ENCODE measurements around the gene NR6A1.
"Not testable (repeated sequence)": the region's sequence is repeated elsewhere in the genome, so short reads cannot be mapped to it uniquely, and the experiment has no call there.

Gene NR6A1

DNA sequence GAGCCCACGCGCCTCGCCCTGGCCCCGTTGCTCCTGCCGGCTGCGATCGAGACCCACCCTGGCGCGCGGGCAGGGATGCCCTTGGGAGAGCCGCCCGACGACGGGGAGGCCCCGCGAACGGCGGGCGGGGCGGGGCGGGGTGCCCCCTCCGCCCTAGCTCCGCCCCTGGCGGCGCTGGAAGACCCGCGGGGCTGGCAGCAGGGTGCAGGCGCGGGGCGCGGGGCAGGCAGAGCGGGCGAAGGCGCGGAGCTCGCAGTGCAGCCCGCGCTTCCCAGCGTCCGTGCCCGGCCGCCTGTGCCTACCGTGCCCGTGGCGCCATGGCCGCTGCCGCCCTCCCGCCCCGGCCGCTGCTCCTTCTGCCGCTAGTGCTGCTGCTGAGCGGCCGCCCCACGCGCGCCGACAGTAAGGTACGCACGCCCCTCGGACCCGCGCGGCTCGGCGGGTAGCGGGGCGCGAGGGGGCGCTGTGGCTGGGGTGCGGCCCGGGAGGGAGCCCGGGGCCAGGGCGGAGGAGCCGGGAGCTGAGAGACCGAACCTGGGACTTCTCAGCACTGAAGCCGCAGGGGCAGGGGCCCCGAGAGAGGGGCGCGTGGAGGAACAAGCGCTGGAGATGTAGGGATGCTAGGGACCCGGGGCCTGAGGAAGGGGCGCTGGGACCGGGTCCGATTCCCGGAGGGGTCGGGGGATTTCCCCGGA is 6.0 kb upstream of the NR6A1 start, which contains the start of gene OLFML2A:
TSS of gene OLFML2A (plus strand) at position 180 of the 695 bp plus-strand sequence. CDS start at position 318, 138 bp downstream.
- DNase-seq (ENCODE audit: low spot score) = peak; percentile 77

- DNase-seq (ENCODE audit: low spot score) = no peak
Observed at GRCh38 chr9:124776618-124776953, 5.5 kb upstream of the NR6A1 start.

DNA sequence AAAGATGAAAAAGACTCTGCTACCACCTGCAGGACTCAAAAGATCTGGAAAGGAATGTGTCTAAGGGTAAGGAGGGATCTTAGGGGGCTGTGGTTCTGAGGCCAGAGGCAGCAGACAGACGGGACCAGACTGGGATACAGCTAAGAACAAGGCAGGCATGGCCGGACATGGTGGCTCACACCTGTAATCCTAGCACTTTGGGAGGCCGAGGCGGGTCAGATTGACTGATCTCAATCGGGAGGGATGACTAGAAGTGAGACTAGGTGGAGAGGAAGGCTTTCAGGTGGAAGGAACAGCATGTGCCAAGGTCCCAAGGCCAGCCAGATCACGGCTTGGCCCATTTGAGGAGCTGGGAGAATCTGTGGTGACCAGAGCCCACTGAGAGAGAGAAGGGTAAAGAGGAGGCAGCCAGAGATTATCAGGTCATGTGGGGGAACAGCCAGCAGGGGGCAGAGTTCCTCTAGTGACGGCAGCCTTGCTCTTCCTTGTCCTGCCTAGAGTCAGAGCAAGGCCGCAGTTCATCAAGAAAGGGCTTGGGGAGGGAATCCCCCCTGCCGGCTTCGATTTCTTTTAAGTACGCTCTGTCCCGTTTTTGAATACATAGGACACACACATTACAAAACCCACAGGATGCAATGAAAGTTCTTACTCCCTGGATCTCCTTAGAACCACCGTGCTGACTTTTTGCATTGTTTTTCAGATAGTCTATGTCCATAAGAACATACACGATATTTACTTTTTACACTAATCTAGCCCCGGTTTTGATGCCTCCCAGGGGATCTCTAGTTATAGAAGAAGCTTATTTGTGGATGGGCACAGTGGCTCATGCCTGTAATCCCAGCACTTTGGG is 3.2 kb upstream of the NR6A1 start:
- DNase-seq (ENCODE audit: low spot score) = peak; percentile 93

DNA sequence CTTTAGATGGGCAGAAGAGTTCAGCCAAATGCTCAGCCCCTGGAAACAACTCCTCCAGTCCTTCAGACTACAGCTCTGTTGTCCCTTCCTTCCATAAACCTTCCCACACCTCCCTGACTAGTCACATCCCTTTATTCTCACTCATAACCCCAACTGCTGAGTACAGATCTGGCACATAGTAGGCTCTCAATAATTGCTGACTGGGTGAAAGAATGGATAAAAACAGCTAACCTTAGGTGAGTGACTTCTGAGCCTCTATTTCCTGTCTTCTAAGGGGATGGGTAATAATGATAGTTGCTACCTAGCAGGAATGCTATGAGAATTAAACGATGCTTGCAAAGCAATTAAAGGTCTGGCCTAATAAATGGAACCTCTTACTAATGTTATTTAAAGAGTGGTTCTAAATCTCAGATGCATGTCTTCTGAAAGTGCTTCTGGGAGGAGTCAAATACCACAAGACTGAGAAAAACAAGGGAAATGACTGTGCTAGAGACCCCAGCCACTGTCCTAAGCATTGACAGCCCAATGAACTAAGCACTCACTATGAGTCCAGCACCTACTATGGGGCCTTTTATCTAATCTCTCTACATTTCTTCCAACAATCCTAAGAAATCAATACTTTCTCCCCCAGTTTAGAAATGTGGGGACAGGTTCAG is 2.5 kb upstream of the NR6A1 start:
- DNase-seq (ENCODE audit: low spot score) = no peak

GRCh38 chr9:124772877-124773276 is 1.8 kb upstream of the NR6A1 start:
- not testable (repeated sequence) for DNase-seq (ENCODE audit: low spot score)

GRCh38 chr9:124771867-124772679 is 962 bp upstream of the NR6A1 start:
- peak; percentile 85 for DNase-seq (ENCODE audit: low spot score)

GRCh38 chr9:124770359-124771020 is 621 bp downstream of the NR6A1 start:
- DNase-seq (ENCODE audit: low spot score) = peak; percentile 65

- peak; percentile 59 for DNase-seq (ENCODE audit: low spot score)
Observed at GRCh38 chr9:124769549-124770358, 1.4 kb downstream of the NR6A1 start.

- DNase-seq (ENCODE audit: low spot score) = no peak
Observed at GRCh38 chr9:124768750-124769548, 2.2 kb downstream of the NR6A1 start.

DNA sequence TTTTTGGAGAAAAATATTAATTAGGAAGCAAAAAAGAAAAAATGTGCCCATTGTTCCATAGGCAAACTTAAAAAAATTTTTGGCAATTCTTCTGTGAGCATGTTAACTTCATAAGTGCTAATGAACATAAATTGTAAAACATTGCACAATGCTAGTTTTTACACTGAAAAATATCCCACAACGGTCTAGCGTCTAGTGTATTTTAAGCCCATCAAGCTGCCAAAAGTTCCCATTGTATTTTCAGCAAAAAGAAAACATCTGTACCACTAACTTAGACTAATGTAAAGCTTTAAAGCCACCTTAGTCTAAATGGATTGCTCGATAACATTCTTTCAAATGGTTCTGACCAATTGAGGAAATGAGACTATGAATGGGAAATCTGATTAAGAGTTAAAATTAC is 2.8 kb downstream of the NR6A1 start:
- DNase-seq (ENCODE audit: low spot score) = no peak

DNA sequence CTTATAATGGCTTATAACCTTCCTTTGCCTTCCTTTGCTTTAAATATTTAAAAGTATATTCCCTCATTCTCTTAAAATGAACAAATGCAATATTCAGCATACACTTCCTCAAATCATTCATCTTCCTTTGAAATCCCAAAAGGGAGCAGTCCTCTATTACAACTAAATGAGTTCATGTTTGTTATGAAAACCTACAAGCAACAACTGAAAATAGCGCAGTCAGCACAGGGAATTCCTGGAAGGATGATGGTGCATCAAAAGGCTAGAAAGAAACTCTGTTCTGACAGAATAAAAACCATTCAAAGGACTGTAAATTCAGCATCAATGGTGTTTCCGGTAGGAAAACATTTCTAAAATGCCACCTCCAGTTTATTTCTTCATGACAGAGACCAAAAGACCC is 3.3 kb downstream of the NR6A1 start:
- DNase-seq (ENCODE audit: low spot score) = no peak

DNA sequence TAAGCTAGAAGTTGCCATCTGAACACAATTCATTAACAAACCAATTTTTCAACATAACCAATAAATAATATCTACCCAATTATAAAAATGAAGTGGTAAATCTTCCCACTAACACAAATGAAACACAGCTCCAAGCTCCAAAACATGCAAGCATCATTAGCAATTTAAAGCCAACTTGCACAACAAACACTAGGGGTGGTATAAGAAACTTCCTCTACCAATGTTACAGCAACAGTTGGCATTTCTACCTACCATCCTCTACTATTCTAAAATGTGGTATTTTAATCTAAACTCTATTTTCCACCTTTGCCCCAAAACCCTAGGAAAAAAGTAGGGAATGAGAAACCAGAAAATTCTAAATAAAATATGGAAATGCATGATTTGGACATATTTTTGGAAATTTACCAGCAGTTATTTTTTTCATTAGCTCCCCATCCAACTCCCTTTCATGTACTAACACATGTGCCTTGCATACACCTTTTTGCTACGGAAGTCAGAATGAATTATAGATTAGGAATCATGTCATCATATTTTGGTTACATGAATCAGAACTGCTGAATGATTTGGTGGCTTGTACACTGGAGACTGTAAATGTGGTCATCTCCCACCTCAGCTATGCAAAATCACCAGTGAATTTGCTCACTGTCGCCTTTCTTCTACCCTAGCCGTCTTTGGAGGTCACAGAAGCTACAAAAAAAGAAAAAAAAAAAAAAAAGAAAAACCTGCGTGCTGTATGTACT is 4.1 kb downstream of the NR6A1 start:
- no peak for DNase-seq (ENCODE audit: low spot score)

GRCh38 chr9:124766326-124766725 is 4.8 kb downstream of the NR6A1 start:
- DNase-seq (ENCODE audit: low spot score) = no peak

- no peak for DNase-seq (ENCODE audit: low spot score)
Observed at GRCh38 chr9:124765439-124765835, 5.7 kb downstream of the NR6A1 start.

DNA sequence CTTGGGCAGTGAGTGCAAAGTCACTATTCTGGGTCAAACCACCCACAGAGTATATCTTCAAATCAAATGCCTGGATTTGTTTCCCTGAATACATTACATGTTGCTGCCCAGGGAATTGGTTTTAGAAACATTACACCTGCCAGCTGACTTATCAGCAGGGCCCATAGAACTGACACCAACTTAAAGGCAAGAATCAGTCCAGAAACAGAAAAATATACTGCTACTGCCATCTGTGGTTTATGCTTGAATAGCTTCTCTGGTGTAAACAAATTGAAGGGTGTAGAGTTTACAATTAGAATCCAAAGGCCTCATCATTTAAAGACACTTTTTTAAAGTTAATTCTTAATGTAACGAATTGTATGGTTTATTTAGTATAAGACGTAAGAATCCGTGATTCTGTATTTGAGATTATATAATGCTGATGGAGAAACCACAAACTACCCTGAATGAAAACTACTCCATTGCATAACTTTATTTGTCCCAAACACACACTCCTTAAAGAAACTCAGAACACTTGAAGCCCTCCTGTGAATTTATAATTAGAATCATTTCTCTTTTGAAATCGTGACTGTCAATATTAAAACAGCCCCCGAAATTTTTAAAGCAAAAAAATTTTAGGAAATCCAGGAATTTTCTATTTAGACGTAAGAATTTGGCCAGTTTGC is 6.2 kb downstream of the NR6A1 start:
- no peak for DNase-seq (ENCODE audit: low spot score)

- DNase-seq (ENCODE audit: low spot score) = no peak
Observed at GRCh38 chr9:124762633-124763032, 8.5 kb downstream of the NR6A1 start.

DNA sequence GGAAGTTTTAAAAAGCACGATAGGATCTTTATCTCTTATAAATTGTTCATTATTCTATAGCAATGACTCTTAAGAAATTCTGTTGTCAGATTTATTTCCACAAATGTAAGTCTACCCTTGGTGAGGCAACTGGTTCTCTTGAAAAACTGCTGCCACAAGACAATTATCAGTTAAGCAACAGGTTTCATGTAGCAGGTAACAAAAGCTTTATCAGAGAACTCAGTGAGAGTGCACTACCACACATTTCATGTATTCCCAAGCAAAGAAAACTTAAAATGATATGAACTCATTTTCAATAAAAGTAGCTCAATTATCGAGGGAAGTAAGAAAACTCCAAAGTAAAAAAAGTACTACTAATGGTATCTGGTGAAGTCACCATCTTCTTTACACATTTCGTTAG is 9.4 kb downstream of the NR6A1 start:
- DNase-seq (ENCODE audit: low spot score) = no peak

GRCh38 chr9:124761196-124761595 is 9.9 kb downstream of the NR6A1 start:
- DNase-seq (ENCODE audit: low spot score) = no peak

- no peak for DNase-seq (ENCODE audit: low spot score)
Observed at GRCh38 chr9:124760719-124761118, 10.4 kb downstream of the NR6A1 start.

All from HuH-7.5 (cell line).